ENCODE results near the gene PIK3AP1.

Gene PIK3AP1

DNA sequence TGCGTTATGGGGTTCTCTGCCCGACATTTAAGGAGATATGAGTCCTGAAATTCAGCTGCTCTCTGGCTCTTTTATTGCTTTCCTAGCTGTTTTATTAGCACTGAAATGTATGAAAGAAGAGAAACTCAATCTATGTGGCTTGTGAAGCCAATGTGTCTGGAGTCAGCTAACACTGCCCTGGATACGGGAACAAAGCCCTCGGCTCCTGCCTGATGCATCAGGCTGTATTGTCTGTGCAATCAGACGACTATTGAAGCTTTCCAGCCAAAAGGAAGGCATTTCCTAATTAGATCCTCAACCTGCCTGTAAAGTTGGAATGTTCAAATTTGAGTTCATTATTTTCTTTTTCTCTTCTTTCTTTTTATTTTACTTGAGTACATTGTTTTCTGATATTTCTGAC lies 111.5 kb downstream of the PIK3AP1 start:
- Histone ChIP-seq H3K79me2 (ENCODE audit: insufficient read depth, low read length) (no peaks in the 10 kb centered on the region), H3K36me3 (ENCODE audit: low read length) (peaks cover 33% of the 10 kb centered on the region; the same call in 1 of the 2 replicates), H3K4me2 (ENCODE audit: low read depth, low read length, poor library complexity, severe bottlenecking) (no peak overlapping the region), H4K20me1 (ENCODE audit: low read depth, low read length) (no peaks in the 10 kb centered on the region), H3K9me3 (ENCODE audit: insufficient read depth, low read length) (no peaks in the 10 kb centered on the region), H3F3A (ENCODE audit: insufficient read depth) (no peaks in the 10 kb centered on the region), H3K9me2 (replicated peaks; ENCODE audit: insufficient read depth, low read length) (no peaks in the 10 kb centered on the region), H3K4me3 (ENCODE audit: insufficient read depth, low read length, poor library complexity, severe bottlenecking) (no peak overlapping the region), H2AFZ (ENCODE audit: low read depth, low read length, severe bottlenecking) (no peak overlapping the region), H3K9ac (ENCODE audit: low read length) (no peak overlapping the region), H3K27me3 (ENCODE audit: low read length) (no peaks in the 10 kb centered on the region), H3K27ac (ENCODE audit: low read depth, low read length) (no peak overlapping the region)
- no peak for TF ChIP-seq EZH2phosphoT487 (conservative IDR thresholded peaks at IDR 0.05; ENCODE audit: low read length)
- TF ChIP-seq, protein P1, sequence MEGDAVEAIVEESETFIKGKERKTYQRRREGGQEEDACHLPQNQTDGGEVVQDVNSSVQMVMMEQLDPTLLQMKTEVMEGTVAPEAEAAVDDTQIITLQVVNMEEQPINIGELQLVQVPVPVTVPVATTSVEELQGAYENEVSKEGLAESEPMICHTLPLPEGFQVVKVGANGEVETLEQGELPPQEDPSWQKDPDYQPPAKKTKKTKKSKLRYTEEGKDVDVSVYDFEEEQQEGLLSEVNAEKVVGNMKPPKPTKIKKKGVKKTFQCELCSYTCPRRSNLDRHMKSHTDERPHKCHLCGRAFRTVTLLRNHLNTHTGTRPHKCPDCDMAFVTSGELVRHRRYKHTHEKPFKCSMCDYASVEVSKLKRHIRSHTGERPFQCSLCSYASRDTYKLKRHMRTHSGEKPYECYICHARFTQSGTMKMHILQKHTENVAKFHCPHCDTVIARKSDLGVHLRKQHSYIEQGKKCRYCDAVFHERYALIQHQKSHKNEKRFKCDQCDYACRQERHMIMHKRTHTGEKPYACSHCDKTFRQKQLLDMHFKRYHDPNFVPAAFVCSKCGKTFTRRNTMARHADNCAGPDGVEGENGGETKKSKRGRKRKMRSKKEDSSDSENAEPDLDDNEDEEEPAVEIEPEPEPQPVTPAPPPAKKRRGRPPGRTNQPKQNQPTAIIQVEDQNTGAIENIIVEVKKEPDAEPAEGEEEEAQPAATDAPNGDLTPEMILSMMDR (IDR thresholded peaks at IDR 0.05; ENCODE audit: insufficient read depth, low read length, poor library complexity, severe bottlenecking): no peak

DNA sequence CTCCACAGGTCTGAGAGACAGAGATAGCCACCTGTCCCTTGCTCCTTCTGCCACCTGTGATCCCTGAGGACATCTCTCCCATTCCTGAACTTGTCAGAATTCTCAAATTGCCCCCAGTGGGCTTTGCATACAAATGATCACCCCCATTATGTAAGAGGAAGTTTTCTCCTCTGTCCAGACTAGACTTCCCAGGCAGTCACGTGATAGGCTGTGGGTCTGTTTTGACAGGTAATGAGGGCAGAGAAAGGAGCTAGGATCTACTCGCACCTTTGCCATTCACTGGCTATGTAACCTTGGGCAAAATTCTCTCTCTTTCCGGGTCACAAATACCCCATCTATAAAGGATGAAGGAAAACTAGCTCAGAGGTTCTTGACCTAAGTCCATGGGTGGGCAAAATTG lies 112.1 kb downstream of the PIK3AP1 start:
- peaks cover 35% of the 10 kb centered on the region; the same call in 1 of the 2 replicates for H3K36me3 ChIP-seq (ENCODE audit: low read length)
- no peaks in the 10 kb centered on the region for H3K27me3 ChIP-seq (ENCODE audit: low read length)
- H3K4me3 ChIP-seq (ENCODE audit: insufficient read depth, low read length, poor library complexity, severe bottlenecking): no peak overlapping the region
- no peak overlapping the region for H2AFZ ChIP-seq (ENCODE audit: low read depth, low read length, severe bottlenecking)
- H3K4me2 ChIP-seq (ENCODE audit: low read depth, low read length, poor library complexity, severe bottlenecking): no peak overlapping the region
- H3F3A ChIP-seq (ENCODE audit: insufficient read depth): no peaks in the 10 kb centered on the region
- H3K9me2 ChIP-seq (replicated peaks; ENCODE audit: insufficient read depth, low read length): no peaks in the 10 kb centered on the region
- H3K27ac ChIP-seq (ENCODE audit: low read depth, low read length): no peak overlapping the region
- no peak for TF ChIP-seq EZH2phosphoT487 (conservative IDR thresholded peaks at IDR 0.05; ENCODE audit: low read length)
- H4K20me1 ChIP-seq (ENCODE audit: low read depth, low read length): no peaks in the 10 kb centered on the region
- no peaks in the 10 kb centered on the region for H3K9me3 ChIP-seq (ENCODE audit: insufficient read depth, low read length)
- H3K9ac ChIP-seq (ENCODE audit: low read length): no peak overlapping the region
- no peaks in the 10 kb centered on the region for H3K79me2 ChIP-seq (ENCODE audit: insufficient read depth, low read length)

DNA sequence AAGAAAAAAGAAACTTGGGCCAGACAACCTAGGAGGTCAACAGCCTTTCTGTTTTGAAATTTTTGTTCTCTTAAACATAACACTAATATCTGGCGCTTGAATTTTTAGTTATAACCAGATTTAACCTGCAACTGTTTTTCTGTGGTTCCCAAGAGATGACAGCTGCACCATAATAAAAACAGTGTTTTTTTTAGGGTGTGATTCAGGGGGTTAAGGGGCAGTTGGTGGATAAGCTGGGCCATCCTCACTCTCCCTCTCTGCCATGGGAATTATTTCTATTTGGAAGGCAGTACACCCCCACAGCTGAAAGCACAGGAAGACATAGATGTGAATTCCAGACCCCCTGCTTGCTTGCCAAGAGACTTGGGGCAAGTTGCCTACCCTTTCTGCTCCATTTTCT lies 113.4 kb downstream of the PIK3AP1 start:
- Histone ChIP-seq H3K36me3 (ENCODE audit: low read length) (peaks cover 29% of the 10 kb centered on the region; the same call in 1 of the 2 replicates), H3K9me3 (ENCODE audit: insufficient read depth, low read length) (no peaks in the 10 kb centered on the region), H3K27ac (ENCODE audit: low read depth, low read length) (no peak overlapping the region), H2AFZ (ENCODE audit: low read depth, low read length, severe bottlenecking) (no peak overlapping the region), H3K4me2 (ENCODE audit: low read depth, low read length, poor library complexity, severe bottlenecking) (no peak overlapping the region), H3K9ac (ENCODE audit: low read length) (no peak overlapping the region), H3K27me3 (ENCODE audit: low read length) (no peaks in the 10 kb centered on the region), H3K4me3 (ENCODE audit: insufficient read depth, low read length, poor library complexity, severe bottlenecking) (no peak overlapping the region), H3K9me2 (replicated peaks; ENCODE audit: insufficient read depth, low read length) (no peaks in the 10 kb centered on the region), H3K79me2 (ENCODE audit: insufficient read depth, low read length) (no peaks in the 10 kb centered on the region), H3F3A (ENCODE audit: insufficient read depth) (no peaks in the 10 kb centered on the region), H4K20me1 (ENCODE audit: low read depth, low read length) (no peaks in the 10 kb centered on the region)
- no peak for TF ChIP-seq EZH2phosphoT487 (conservative IDR thresholded peaks at IDR 0.05; ENCODE audit: low read length)
- TF ChIP-seq, protein P1 (IDR thresholded peaks at IDR 0.05; ENCODE audit: insufficient read depth, low read length, poor library complexity, severe bottlenecking): no peak

DNA sequence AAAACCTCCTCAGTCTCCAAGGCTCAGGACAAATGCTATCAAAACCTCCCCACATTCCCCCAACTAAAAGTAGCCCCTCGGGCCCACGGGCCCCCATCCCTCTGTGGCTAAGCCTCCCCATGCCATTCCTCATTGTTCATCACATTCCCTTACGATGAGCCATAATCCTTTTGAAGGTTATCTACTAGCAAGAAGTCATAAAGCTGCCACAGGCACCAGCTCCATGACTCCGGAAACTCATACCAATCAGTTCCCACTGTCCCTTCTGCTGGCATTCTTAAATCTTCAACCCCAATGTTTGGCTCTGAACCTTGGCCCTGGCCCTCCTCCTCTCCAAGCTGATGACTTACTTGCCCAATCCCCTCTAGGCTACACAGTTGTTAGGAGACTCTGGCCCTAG lies 114.1 kb downstream of the PIK3AP1 start:
- Histone ChIP-seq H4K20me1 (ENCODE audit: low read depth, low read length) (no peaks in the 10 kb centered on the region), H3K27ac (ENCODE audit: low read depth, low read length) (no peak overlapping the region), H3K4me3 (ENCODE audit: insufficient read depth, low read length, poor library complexity, severe bottlenecking) (no peak overlapping the region), H3K36me3 (ENCODE audit: low read length) (peaks cover 25% of the 10 kb centered on the region; the same call in 1 of the 2 replicates), H3F3A (ENCODE audit: insufficient read depth) (no peaks in the 10 kb centered on the region), H3K27me3 (ENCODE audit: low read length) (no peaks in the 10 kb centered on the region), H3K9me3 (ENCODE audit: insufficient read depth, low read length) (no peaks in the 10 kb centered on the region), H3K4me2 (ENCODE audit: low read depth, low read length, poor library complexity, severe bottlenecking) (no peak overlapping the region), H3K79me2 (ENCODE audit: insufficient read depth, low read length) (no peaks in the 10 kb centered on the region), H3K9me2 (replicated peaks; ENCODE audit: insufficient read depth, low read length) (no peaks in the 10 kb centered on the region), H2AFZ (ENCODE audit: low read depth, low read length, severe bottlenecking) (no peak overlapping the region), H3K9ac (ENCODE audit: low read length) (no peak overlapping the region)
- TF ChIP-seq, protein P1 (IDR thresholded peaks at IDR 0.05; ENCODE audit: insufficient read depth, low read length, poor library complexity, severe bottlenecking): no peak
- no peak for TF ChIP-seq EZH2phosphoT487 (conservative IDR thresholded peaks at IDR 0.05; ENCODE audit: low read length)
